HG03521 (cell line): Measurements from ENCODE around the gene DPYD.

Experiments used
- ATAC-seq: cut with Tn5 transposase; IDR thresholded peaks from one replicate; pipeline ENCODE4 v1.9.1; 2021; ENCODE audit warnings: mild to moderate bottlenecking, moderate library complexity; ENCODE audit not compliant: unreplicated experiment

Gene DPYD

DNA sequence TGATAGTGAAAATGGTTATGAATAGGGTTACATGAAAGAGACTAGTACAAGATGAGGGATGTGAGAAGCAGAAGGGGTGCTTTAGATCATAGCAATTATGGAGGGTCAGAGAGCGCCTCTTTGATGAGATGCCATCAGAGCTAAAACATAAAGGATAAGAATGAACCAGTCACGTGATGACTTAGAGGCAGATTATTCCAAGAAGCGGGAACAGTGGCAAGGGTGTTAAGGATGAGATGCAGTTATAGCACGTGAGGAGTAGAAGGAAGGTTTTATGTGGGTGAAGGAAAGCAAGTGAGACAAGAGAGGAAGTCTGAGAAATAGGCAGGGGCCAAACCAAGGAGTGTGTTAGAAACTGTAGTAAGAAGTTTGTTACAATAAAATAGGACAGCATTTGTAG, 360.1 kb downstream of the DPYD start:
- ATAC-seq, result no peak

DNA sequence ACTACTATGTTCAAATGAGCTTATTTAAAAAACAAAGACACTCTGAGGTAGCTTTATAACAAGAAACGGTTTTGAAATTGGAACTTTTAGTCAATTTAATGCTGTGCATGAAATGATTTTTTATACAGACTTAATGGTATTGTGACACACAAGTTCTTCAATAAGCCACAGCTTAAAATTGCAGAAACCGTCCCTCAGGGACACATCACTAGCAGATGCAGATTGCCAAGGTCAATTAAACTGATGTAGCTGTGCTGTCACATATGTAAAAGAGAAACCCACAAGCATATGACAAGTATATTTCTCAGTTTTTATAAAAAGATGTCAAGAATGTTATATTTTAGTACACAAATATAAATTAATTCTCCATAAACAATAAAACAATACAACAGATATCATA, 366.9 kb downstream of the DPYD start:
- no peak for ATAC-seq

DNA sequence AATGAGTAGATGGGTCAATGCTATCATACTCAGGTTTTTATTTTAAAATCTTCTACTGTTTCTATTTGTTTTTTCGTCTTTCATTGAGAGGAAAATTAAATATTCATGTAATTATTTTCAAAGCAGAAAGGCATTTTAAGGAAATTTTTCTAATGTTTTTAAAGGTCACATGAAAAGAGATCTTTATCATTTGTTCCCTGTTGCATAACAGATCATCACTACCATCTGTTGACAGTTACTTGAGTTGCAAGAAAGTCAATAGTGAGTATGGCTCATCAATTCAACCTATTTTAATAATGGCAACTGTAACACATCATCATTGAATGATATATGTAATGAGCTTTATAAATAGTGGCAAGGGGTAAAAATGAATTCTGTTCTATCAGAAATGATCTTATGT, 369.7 kb downstream of the DPYD start:
- no peak for ATAC-seq

DNA sequence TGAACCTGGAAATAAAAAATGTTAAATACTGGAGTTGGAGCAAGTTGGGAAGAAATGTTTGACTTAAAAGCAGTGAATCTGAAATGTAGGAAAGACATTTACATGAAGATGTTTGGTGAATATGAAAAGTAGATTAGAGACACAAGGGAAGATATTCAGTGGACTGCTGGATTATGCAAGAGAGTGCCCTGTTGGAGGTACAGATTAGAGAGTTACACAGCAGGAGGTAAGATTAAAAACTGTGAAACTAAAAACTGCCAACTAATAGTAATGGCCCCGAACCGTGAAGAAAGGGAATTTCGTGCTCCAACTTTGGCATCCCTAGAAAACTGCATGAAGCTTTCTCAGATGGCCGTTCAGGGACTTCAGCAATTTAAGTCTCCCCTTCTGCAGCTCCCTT, 375.4 kb downstream of the DPYD start:
- ATAC-seq, result no peak

DNA sequence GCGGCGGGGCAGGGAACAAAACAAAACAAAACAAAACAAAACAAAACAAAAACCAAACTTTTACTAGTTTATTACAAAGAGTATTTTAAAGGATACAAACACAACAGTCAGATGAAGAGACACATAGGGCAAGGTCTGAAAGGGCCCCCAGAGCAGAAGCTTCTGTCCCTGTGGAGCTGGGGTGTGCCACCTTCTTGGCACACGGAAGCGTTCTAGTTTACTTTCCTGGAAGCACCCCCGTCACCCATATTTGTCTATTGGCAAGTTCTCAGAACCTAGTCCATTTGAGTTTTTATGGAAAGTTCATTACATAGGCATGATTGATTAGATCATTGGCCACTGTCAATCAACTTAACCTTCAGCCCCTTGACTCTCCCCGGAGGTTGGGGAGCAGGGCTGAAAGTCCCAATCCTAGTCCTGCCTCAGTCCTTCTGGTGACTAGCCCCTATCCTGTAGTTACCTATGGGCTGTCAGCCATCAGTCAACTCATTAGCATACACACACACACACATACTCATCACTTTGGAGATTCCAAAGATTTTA, 380.4 kb downstream of the DPYD start:
- ATAC-seq, result no peak

DNA sequence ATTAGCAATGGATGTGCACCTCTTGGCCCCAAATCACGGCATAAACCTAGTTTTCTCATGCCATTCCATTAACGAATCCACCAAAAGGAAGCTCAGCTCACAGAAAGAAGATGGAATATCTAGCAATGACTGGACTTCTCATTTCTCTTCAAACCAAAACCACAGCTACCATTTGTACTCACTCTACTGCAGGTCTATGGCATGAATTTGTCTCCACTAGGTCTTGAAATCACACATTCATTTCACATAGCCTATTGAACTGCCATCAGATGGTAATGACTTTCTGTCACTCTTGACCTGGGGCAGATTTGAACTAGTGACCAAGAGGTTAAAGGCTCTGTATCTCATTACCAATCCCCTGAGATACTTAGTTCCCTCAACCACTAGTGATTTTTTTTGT, 382.7 kb downstream of the DPYD start:
- ATAC-seq, result no peak

DNA sequence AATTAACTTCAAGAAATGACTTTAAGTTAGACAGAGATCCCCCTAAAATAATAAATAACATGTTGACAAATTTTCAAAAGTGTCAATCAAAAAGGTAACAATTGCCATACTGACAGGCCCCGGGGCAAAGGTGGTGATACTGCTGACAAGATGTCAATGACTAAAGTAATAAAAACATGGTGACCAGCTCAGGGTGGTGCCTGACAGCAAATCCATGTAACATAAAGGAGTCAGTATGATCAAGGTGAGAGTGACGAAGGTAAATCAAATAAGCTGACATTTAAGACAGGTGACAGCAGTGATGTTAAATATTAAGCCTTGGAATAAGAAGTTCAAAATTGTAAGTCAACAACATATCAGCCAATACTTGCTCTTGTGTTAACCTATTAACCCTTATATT, 387.5 kb downstream of the DPYD start:
- ATAC-seq, result no peak

DNA sequence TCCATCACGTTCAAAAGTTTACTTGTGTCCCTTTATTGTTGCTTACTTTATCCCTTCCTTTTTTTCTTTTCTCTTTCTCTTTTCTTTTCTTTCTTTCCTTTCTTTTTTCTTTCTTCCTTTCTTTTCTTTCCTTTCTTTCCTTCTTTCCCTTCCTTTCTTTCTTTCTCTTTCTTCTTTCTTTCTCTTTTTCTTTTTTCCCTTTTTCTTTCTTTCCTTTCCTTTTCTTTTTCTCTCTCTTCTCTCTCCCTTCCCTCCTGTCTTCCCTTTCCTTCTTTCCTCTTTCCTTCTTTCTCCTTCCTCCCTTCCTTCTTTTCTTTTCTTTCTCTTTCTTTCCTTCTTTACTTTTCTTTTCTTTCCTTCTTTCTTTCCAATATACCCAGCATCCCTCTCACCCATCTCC, 391.2 kb downstream of the DPYD start:
- no peak for ATAC-seq

DNA sequence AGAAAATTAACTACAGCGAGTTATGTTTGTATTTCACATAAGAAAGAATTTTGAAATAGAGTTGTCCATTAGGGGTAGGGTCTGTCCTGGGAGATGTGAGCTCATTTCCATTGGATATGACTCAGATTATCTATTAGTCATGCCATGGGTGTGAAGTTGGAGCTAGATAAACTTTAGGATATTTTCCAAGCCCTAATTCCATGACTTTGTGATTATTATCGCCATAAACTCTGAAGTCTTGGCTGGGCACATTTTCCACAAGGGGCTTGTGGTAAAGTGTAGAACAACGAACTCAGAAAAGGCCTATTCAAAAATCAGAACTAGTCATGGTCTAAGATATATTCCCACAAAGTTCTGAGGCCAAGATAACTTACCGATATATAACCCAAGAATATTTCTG, 396.6 kb downstream of the DPYD start:
- ATAC-seq, result no peak

DNA sequence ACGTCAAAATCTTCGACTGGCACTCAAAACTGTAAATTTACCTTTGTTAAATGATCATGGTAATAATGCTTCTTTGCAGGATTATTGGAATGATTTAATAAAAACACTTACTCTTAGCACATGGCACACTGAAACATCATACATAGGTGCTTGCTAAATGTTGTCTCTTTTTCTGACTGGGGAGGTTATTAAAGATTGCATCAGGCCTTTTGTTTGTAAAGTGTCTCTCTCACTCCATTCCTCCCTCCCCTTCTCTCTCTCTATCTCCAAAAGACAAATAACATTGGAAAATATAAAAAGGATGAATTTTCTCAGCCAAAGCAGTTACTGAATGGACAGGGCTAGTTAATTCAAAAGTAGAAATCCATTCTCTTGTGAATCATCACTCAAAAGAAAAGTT, 404.2 kb downstream of the DPYD start:
- ATAC-seq, result no peak

DNA sequence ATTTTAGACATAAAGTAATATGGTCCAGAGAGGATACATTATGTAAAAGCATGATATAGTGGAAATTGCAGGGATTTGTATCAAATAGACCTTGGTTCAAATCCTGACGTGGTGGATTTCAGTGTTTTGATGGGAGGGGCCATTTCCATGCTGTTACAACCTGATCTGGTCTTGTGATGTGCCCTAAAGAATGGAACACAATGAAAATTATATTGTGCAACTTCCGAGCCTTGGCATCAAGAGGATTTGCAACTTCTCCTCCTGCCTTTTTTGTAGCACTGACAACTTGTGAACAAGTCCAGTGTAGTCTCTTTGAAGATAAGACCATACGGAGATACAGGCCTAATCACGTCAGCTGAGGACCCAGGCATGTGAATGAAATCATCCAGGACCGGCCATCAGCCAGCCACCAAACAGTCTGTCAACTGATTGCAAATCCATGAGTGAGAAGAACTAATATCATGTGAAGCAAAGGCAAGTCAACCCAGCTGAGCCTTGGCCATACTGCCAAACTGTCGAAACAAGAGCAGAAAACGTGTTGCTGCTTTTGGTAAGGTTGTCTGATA, 412.1 kb downstream of the DPYD start:
- ATAC-seq, result no peak

DNA sequence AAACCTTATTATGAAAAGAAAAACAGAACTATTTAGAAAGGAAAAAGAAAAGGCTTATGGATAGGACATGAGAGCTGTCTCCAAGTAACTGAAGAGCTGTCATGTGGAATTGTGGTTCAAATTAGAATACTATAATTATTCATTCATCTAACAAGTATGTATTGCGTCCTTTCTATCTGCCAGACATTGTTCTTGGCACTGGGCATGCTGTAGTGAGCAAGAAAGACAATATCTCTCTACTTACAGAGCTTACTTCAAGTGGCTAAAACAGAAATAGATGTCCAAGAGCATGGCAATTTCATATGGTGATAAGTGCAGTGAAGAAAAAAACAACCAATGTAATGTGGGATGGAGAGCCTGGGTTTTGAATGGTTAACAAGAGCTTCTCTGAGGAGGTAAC, 413.0 kb downstream of the DPYD start:
- ATAC-seq, result no peak

DNA sequence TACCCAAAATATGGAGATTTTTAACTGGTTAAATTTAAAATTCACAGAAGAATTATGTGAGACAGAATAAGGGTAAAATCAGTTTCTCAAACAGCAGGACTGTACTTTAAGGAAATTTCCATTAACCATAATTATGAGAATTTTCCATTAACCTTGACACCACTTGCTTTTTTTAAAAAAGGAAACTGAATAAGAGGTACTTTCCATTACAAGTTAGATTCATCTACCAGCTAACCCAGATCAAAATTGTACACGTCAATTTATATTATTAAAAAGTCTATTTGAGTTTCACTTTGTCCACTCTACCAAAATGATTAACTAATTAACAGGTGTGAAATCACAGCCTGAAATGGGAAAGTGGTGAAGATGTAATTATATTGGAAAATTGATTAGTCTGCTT, 414.5 kb downstream of the DPYD start:
- no peak for ATAC-seq

DNA sequence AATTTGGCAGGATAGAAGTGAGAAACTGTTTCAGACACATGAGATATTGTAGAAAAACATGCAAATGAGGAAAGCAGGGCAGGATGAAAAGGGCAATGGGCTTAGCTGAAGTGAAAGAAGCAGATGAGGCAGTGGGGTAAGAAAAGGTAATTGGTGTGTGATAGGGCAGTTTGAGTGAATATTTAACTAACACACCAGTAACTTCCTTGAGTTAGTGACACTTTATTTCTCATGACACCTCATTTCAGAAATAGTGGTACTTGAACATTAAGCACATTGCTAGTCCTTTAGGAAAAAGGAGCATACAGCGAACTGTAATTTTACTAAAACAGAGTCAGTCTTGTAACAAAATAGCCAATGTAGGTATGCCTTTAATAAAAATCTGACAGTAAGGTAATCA, 415.0 kb downstream of the DPYD start:
- ATAC-seq, result peak; percentile 89

DNA sequence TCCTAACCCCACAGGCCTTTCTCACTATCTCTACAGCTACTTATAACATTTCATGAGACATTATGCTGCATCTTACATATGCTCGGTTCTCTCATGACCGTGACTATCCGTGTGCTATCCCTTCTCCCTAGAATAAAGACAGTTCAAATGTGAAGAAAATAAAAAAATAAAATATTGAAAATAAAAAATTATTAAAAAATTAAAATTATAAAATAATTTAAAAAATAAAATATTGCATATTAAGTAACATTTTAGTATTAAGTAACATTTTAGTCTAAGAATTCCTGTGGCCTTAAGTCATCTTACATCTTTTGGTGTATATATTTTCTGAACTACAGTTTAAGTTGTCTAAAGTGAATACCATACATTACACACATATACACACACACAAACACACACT, 415.5 kb downstream of the DPYD start:
- ATAC-seq, result no peak

DNA sequence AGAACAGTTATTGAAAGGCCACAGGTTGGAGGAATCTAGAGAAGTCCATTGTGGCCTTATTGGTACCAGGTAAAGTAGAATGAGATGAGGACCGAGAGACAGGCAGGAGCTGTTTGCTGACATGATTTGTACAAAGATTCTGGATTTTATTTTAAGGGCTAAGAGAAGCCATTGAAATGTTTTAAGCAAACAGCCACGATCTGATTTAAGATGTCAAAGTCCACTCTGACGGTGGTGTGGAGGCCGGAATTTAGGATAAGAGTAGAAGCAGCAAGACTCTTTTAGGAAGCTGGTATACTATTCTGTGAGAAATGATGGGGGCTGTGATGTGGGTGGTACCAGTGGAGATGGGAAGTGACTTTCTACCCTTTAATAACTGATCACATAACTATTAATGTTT, 418.5 kb downstream of the DPYD start:
- no peak for ATAC-seq

DNA sequence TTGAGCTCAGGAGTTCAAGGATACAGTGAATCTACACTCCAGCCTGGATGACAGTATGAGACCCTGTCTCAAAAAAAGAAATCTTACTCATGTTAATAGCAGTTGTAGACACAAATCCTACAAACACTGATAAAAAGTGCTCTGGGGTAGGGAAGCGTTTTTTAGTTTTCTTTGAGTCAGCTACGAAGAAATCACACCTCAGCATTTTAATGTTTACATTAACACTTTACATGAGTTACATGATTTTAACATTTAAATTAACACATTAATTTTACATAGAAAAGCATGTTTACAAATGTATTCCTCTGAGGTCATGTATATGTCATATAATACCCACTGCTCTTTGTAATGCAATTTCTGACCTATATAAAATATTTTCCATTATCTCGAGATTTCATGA, 419.2 kb downstream of the DPYD start:
- ATAC-seq, result no peak

DNA sequence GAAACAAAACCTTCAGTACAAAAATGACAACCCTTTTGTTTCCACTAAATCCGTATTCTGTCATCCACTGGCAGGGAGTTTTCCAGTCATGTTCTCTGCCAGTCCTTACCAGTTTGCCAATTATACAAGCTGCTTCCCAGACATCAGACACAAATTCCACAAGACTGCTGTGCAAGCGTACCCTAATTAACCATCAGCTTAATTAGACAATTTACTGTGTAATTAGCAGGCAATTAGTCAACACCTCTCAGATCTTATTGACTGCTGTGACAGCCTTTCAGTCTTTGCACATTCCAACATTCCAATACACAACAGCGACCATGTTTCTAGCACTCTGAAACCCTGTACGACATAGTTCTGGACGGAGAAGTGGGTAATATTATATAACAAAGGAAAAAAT, 420.1 kb downstream of the DPYD start:
- no peak for ATAC-seq

DNA sequence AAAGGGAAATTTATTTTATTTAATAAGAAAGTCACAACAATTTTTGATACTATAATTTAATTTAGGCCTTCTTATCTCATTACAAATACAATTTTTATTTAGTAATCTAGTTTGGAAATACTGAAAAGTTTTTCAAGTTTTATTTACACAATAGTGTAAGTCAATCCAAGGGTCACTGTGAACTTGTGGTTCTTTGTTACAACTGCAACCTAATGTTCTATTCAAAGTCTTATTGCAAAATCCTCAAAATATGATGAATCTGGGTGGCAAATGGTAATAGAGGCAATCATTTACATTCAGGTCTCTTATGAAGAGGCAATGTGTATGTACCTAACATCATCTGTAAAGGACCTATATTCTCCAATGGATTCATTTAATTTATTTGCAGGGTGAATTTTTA, 421.2 kb downstream of the DPYD start:
- no peak for ATAC-seq

DNA sequence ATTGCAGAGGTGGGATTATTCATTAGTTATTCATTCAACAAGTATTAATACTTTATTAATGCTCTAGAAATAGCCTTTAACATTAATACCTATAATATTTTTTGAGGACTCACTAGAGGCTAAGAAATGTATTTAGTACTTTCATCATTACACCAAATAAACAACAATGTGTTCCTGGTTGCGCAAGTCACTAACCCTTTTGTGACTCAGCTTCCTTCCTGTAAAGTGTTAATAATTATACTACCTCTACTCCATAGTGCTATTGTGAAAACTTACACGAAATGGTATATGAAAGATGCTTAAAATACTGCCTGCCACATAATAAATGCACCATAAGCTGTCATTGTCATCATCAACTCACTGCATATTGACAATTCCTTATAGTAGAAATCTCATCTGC, 431.0 kb downstream of the DPYD start:
- ATAC-seq, result no peak

DNA sequence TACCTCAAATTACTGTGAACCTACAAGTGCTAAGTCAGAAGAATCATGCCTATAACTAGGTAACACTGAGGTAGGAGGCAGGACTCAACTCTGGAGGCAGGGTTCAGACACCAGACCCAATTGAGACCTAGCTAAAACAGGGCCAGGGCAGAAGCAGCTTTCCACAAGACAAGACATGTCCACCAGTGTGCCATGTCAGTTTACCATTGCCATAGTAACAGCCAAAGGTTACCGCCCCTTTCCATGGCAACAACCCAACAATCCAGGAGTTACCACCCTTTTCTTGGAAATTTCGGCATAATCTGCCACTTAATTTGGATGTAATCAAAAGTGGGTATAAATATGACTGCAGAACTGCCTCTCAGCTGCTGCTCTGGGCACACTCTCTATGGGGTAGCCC, 432.3 kb downstream of the DPYD start:
- no peak for ATAC-seq

DNA sequence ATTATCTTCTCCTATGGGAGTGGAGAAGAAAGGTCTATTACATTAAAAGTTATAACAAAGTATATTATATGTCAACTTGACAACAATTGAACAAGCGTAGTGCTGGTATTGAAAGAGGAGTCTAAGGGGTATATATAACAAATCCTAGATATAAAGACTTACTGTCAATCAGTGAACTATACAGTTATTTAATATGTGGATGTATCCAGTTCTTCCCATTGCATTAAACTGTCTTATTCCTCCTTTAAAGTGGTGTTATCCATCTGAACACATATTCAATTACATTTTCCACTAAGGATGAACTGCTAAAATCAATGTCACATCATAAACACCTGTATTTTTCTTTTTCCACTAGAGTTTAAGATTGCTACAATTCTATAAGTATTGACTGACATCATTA, 438.8 kb downstream of the DPYD start:
- no peak for ATAC-seq

DNA sequence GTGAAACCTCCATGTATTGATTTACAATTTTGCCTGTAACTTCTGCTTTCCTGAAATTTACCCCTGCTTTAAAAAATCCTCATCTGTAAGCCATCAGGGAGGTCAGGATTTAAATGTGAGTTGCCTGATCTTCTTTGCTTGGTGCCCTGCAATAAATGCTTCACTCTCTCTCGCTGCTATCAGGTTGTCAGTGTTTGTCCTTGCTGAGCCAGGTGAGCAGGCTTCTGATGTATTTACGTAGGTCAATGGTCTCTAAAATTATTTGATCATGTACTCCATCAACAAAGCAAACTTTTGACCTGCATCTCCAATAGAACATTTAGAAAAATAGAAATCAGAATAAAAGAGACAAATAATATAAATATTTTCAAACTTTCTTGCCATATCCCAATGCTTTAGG, 453.4 kb downstream of the DPYD start:
- ATAC-seq, result no peak

DNA sequence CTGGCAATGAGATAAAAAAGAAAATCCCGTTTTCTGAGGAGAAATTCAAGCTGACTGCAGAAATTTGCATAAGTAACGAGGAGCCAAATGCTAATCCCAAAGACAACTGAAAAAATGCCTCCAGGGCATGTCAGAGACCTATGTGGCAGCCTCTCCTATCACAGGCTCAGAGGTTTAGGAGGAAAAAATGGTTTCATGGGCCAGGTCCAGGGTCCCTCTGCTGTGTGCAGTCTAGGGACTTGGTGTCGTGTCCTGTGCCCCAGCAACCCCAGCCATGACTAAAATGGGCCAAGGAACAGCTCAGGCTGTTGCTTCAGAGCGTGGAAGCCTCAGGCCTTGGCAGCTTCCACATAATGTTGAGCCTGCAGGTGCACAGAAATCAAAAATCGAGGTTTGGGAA, 456.5 kb downstream of the DPYD start:
- no peak for ATAC-seq
